Gastrocnemius medialis (tissue), 4 donors: ENCODE measurements around the gene MRPL41. TPM values are rescaled to one million over a fixed set of nuclear protein-coding genes. Genes with fewer than 3 reads are reported as not detected.

ENCODE experiments used
- ATAC-seq, 2 donors: fragments of 150-250 bp; one replicate each; pipeline ENCODE4 v1.9.1; 2016
- DNase-seq, 2 donors: peaks; one replicate each; pipeline ENCODE4 v3.0.0-alpha.2; 2019
- H3K27ac ChIP-seq, 4 donors: fragments of 200-600 bp; sonication (generic); 1 replicate in 1 of 4; 2 replicates in 3 of 4; pipeline ENCODE4 v1.5.1; 2016 to 2018; ENCODE audit warnings: mild to moderate bottlenecking in 2 of 4, moderate library complexity in 1 of 4
- H3K27me3 ChIP-seq, 3 donors: fragments of 200-600 bp; sonication (generic) in 2 of 3; 1 replicate in 1 of 3; 2 replicates in 2 of 3; pipeline versions ENCODE4 v1.5.1 to v1.6.0; 2016 to 2019; ENCODE audit warnings: mild to moderate bottlenecking in 1 of 3, moderate library complexity in 1 of 3
- H3K36me3 ChIP-seq, 2 donors: fragments of 200-600 bp; sonication (generic) in 1 of 2; one replicate each; pipeline ENCODE4 v1.5.1; 2017 to 2018
- H3K4me1 ChIP-seq, 2 donors: fragments of 200-600 bp; sonication (generic) in 1 of 2; one replicate each; pipeline ENCODE4 v1.5.1; 2016 to 2017; ENCODE audit warnings: mild to moderate bottlenecking in 2 of 2
- H3K4me3 ChIP-seq, 4 donors: fragments of 200-600 bp; sonication (generic) in 3 of 4; 1 replicate in 1 of 4; 2 replicates in 3 of 4; pipeline ENCODE4 v1.5.1; 2016 to 2019; ENCODE audit warnings: mild to moderate bottlenecking in 2 of 4
- H3K9me3 ChIP-seq, 3 donors: fragments of 200-600 bp; sonication (generic) in 2 of 3; 1 replicate in 1 of 3; 2 replicates in 2 of 3; pipeline ENCODE4 v1.5.1; 2016 to 2019
- CTCF ChIP-seq, 5 experiments: fragments of 450-650 bp in 3 of 5; fragments of 200-600 bp in 2 of 5; sonication (generic) in 2 of 5; IDR thresholded peaks in 4 of 5; conservative IDR thresholded peaks in 1 of 5; 1 replicate in 4 of 5; 2 replicates in 1 of 5; pipeline ENCODE4 v1.5.1; 2016 to 2019; ENCODE audit warnings: antibody characterized with exemption in 5 of 5, mild to moderate bottlenecking in 3 of 5, moderate library complexity in 3 of 5
- POLR2A ChIP-seq, 2 donors: fragments of 450-650 bp; IDR thresholded peaks; one replicate each; pipeline ENCODE4 v1.6.1; 2017; ENCODE audit warnings: antibody characterized with exemption in 2 of 2, mild to moderate bottlenecking in 2 of 2, moderate library complexity in 2 of 2
- in situ Hi-C, 4 donors: fragments of 200-750 bp; cut with MboI; loops; one replicate each; pipeline versions ENCODE4 v1.15.0 to v1.8.0; 2017; ENCODE audit warnings: low sequenced_read_pairs in 4 of 4
- intact Hi-C: fragments of 100-400 bp; cut with DNase I; formaldehyde crosslinking; loops from one replicate; pipeline ENCODE4 v1.15.1; 2023; ENCODE audit warnings: low total_unique reads
- total RNA-seq, 4 donors: library from RNA; depleted of rRNA; stranded (reverse); fragments of >200 nt; gene quantifications; one replicate each; pipeline versions ENCODE4 v1.1.0 to v1.2.3, GENCODE V29; 2016

Gene MRPL41
- total RNA-seq, 4 donors from 2014 or later, result 107 to 137 (median 126) TPM

DNA sequence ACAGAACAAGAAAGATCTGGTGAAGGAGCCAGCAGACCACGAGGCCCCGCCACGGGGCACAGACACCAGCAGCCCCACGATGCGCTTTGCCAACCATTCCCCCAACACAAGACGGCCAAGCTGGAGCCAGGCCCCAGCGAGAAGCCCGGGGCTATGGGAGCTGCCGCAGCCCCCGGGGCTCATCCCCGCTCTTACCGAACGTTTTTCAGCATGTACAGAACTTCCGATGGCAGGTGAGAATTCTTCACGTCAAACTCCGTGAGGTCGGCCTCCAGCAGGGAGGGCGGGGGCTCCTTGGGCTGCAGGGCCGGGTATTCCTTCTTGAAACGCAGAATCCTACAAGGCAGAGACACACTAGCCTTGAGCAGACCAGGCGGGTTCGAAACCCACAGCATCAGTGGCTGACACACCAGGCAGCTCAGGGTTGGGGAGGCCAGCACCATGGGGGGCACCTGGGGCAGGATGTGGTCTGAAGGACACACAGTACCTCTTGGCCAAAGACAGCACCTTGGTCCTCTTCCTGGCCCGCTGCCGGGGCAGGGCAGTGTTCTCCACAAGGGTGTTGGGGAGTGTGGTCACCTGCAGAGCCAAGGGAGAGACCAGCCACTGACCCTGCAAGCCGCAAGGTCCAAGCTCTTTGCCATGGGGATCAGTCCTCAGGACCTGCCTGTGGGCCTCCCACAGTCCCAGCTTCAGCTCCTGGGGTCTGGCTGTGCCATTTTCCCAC, 8.3 kb upstream of the MRPL41 start:
- in situ Hi-C loops, result no loop called here
- no peak for DNase-seq

GRCh38 chr9:137544176-137544760, 7.4 kb upstream of the MRPL41 start:
- no peaks in the 10 kb centered on the region for H3K9me3 ChIP-seq
- intact Hi-C loops (no loop called here), in situ Hi-C loops (no loop called here)
- ATAC-seq (no peak), DNase-seq (no peak)
- peak overlapping the region in 1 of 4 donors; percentile 49 for H3K27ac ChIP-seq
- TF ChIP-seq CTCF (IDR thresholded peaks at IDR 0.05 in 4 of 5, conservative IDR thresholded peaks at IDR 0.05 in 1 of 5), result no peak
- no peak for TF ChIP-seq POLR2A (IDR thresholded peaks at IDR 0.05)
- peaks cover 0 to 35% of the 10 kb centered on the region in 2 donors for H3K36me3 ChIP-seq
- peaks cover 23 to 38% of the 10 kb centered on the region in 2 donors for H3K4me1 ChIP-seq
- H3K27me3 ChIP-seq, result no peaks in the 10 kb centered on the region
- H3K4me3 ChIP-seq, result no peak overlapping the region

More for the DNA sequence above, 8.3 kb upstream of the MRPL41 start:
- Histone ChIP-seq H3K36me3 (peaks cover 0 to 44% of the 10 kb centered on the region in 2 donors), H3K4me1 (peaks cover 15 to 30% of the 10 kb centered on the region in 2 donors), H3K27ac (no peak overlapping the region), H3K4me3 (no peak overlapping the region), H3K9me3 (no peaks in the 10 kb centered on the region), H3K27me3 (no peaks in the 10 kb centered on the region)
- TF ChIP-seq CTCF (IDR thresholded peaks at IDR 0.05 in 4 of 5, conservative IDR thresholded peaks at IDR 0.05 in 1 of 5), result no peak
- TF ChIP-seq POLR2A (IDR thresholded peaks at IDR 0.05), result no peak
- intact Hi-C loops, result no loop called here
- no peak for ATAC-seq

DNA sequence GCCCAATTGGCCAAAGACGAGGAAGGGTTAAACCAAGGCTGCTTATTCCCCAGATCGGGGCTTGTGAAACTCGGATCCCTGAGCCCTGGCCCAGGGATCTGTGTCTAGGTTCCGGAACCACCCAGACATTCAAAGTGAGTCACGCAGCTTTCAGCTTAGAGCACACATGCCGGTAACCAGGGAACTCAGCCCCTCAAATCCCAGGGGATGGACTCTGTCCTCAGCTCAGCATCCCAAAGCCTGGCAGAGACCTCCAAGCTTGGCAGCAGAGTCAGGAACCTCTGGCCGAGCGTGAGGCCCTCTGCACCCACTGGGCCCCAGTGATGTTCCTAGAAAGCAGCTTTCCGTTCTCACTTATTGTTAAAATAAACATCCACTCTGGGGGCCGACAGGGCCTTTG, 6.6 kb upstream of the MRPL41 start:
- DNase-seq, result peak; percentile 10 to 65
- peaks cover 29 to 39% of the 10 kb centered on the region in 2 donors for H3K4me1 ChIP-seq
- intact Hi-C loops (no loop called here), in situ Hi-C loops (no loop called here)
- ATAC-seq, result no peak
- no peak overlapping the region for H3K4me3 ChIP-seq
- peaks cover 0 to 26% of the 10 kb centered on the region in 2 donors for H3K36me3 ChIP-seq
- H3K27me3 ChIP-seq, result no peaks in the 10 kb centered on the region
- peak overlapping the region; percentile 14 to 65 (median 50) for H3K27ac ChIP-seq
- no peak for TF ChIP-seq CTCF (IDR thresholded peaks at IDR 0.05 in 4 of 5, conservative IDR thresholded peaks at IDR 0.05 in 1 of 5)
- TF ChIP-seq POLR2A (IDR thresholded peaks at IDR 0.05), result no peak
- no peaks in the 10 kb centered on the region for H3K9me3 ChIP-seq

DNA sequence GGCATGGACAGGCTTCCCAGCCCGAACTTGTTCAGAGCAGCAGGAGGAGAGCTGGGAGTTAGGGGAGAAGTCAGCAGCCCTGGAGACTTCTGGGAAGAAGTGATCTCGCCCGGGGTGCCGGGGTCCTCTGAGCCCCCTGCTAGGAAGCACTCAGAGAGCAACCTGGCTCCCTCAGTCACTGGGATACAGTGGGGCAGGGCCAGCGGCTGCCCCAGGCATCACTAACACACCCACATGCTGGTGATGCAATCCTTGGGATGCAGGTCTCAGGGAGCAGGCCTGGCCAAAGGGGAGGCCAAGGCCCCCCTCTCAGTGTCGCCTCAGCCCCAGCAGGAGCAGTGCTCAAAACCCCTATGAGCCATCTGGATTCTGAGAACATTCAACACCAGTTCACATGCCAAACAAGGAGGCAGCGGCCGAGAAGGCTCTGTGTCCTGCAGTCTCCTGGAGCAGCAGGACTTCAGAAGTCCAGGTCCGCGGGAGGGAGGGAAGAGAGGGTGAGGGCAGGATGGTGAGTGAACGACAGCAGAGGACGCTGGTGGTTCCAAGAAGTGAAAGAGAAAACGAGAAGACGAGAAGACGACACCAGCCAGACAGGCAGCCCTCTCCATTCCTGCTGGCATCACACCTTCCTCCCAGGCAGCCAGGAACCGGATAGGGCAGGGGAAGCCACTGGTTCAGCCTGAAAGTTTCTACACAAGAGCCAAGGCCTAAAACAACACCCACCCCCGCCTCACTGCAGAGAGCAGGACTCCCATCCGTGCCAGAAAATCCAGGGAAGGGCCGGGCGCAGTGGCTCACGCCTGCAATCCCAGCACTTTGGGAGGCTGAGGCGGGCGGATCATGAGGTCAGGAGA, 3.8 kb upstream of the MRPL41 start:
- peak overlapping the region; percentile 0 to 31 (median 14) for H3K4me3 ChIP-seq

More for the DNA sequence above, 3.8 kb upstream of the MRPL41 start:
- Histone ChIP-seq H3K4me1 (peaks cover 35 to 43% of the 10 kb centered on the region in 2 donors), H3K36me3 (peaks cover 0 to 7% of the 10 kb centered on the region in 2 donors), H3K9me3 (no peaks in the 10 kb centered on the region), H3K27me3 (no peaks in the 10 kb centered on the region), H3K27ac (peak overlapping the region; percentile 91 to 99 (median 97))
- peak; percentile 52 to 75 for DNase-seq
- in situ Hi-C loops, result no loop called here
- peak; percentile 9 to 27 for ATAC-seq
- TF ChIP-seq POLR2A (IDR thresholded peaks at IDR 0.05) (no peak), CTCF (IDR thresholded peaks at IDR 0.05 in 4 of 5, conservative IDR thresholded peaks at IDR 0.05 in 1 of 5) (no peak)
- intact Hi-C loops, result no loop called here
